Neural progenitor cell (in vitro differentiated cells): ENCODE data around the gene PITPNC1. TPM values are rescaled to one million over a fixed set of nuclear protein-coding genes. Genes with fewer than 3 reads are reported as not detected.

Experiments
- DNase-seq: peaks from one replicate; pipeline ENCODE4 v3.0.0-alpha.2; 2016; ENCODE audit warnings: low spot score
- H2AFZ ChIP-seq: fragments of 200-600 bp; sonication (generic); replicated peaks from 2 replicates; pipeline ENCODE4 v1.6.1; 2016; ENCODE audit warnings: antibody characterized with exemption
- H3F3A ChIP-seq: fragments of 200-600 bp; sonication (generic); 2 replicates; pipeline ENCODE4 v1.6.1; 2016; ENCODE audit warnings: antibody characterized with exemption, low read depth
- H3K27ac ChIP-seq: fragments of 200-600 bp; sonication (generic); 2 replicates; pipeline ENCODE4 v1.5.1; 2016; ENCODE audit warnings: mild to moderate bottlenecking
- H3K27me3 ChIP-seq: fragments of 200-600 bp; sonication (generic); 2 replicates; pipeline ENCODE4 v1.6.1; 2016; ENCODE audit warnings: mild to moderate bottlenecking, moderate library complexity
- H3K36me3 ChIP-seq: fragments of 200-600 bp; sonication (generic); 2 replicates; pipeline ENCODE4 v1.5.1; 2016
- H3K4me1 ChIP-seq: fragments of 200-600 bp; sonication (generic); 2 replicates; pipeline ENCODE4 v1.6.1; 2016; ENCODE audit warnings: mixed run types
- H3K4me2 ChIP-seq: fragments of 200-600 bp; sonication (generic); 2 replicates; pipeline ENCODE4 v1.6.1; 2016
- H3K4me3 ChIP-seq: fragments of 200-600 bp; sonication (generic); 2 replicates; pipeline ENCODE4 v1.5.1; 2016
- H3K79me2 ChIP-seq: fragments of 200-600 bp; sonication (generic); 2 replicates; pipeline ENCODE4 v1.6.1; 2016; ENCODE audit warnings: low read depth
- H3K9ac ChIP-seq: fragments of 200-600 bp; sonication (generic); 2 replicates; pipeline ENCODE4 v1.6.1; 2016
- H3K9me3 ChIP-seq: fragments of 200-600 bp; sonication (generic); 2 replicates; pipeline ENCODE4 v1.5.1; 2016; ENCODE audit warnings: low read depth
- H4K20me1 ChIP-seq: fragments of 200-600 bp; sonication (generic); 2 replicates; pipeline ENCODE4 v1.6.1; 2016; ENCODE audit warnings: low read depth
- H3K27ac Mint-ChIP-seq: 3 replicates; pipeline ENCODE4 v1.8.0; 2021; ENCODE audit warnings: mixed read lengths
- H3K27me3 Mint-ChIP-seq: 2 replicates; pipeline ENCODE4 v1.8.0; 2022; ENCODE audit warnings: low read depth, mild to moderate bottlenecking, inconsistent platforms, moderate library complexity, mixed read lengths; ENCODE audit not compliant: insufficient read depth
- H3K36me3 Mint-ChIP-seq: 3 replicates; pipeline ENCODE4 v1.8.0; 2021; ENCODE audit warnings: mixed read lengths
- H3K4me1 Mint-ChIP-seq: 3 replicates; pipeline ENCODE4 v1.8.0; 2021; ENCODE audit warnings: mixed read lengths
- H3K4me3 Mint-ChIP-seq: 3 replicates; pipeline ENCODE4 v1.8.0; 2021; ENCODE audit warnings: mild to moderate bottlenecking, moderate library complexity, mixed read lengths
- H3K9me3 Mint-ChIP-seq: 3 replicates; pipeline ENCODE4 v1.8.0; 2020; ENCODE audit warnings: mixed read lengths
- EZH2 ChIP-seq: fragments of 200-600 bp; sonication (generic); IDR thresholded peaks from 2 replicates; pipeline ENCODE4 v1.6.1; 2017; ENCODE audit warnings: antibody characterized with exemption, mild to moderate bottlenecking, moderate library complexity
- EZH2phosphoT487 ChIP-seq: fragments of 200-600 bp; sonication (generic); IDR thresholded peaks from 2 replicates; pipeline ENCODE4 v1.6.1; 2017; ENCODE audit warnings: antibody characterized with exemption
- total RNA-seq: library from RNA; depleted of rRNA; stranded (reverse); fragments of >200 nt; gene quantifications from 2 replicates; pipeline ENCODE4 v1.2.3, GENCODE V29; 2015; ENCODE audit warnings: low replicate concordance
- TF ChIP-seq, protein P1 (sequence below): fragments of 200-600 bp; sonication (generic); IDR thresholded peaks from 2 replicates; pipeline ENCODE4 v1.5.1; 2017; ENCODE audit warnings: antibody characterized with exemption, mild to moderate bottlenecking

PITPNC1 gene
- total RNA-seq, 1 donor from 2014 or later: 8.1 TPM

DNA sequence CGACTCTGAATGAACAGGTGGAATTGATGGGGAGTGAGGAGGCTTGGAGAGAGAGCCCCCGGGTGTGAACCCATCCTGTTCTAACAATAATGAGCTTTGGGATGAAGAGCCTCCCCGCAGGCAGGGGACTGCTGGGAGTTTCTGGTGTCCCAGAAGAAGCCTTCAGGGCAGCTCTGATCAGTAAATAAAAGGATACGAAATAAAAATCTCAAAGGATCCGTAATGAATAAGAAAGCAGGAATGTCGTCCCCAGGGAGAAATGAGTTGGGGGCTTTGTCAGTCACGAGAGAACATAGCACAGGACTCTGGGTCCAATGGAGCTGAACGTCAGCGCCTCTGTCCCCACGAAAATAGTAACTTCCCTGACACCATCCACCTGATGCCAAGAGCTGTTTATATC, 113.4 kb downstream of the PITPNC1 start:
- Histone ChIP-seq H3K9ac (no peak overlapping the region), H3K27me3 (no peaks in the 10 kb centered on the region), H3K9me3 (no peaks in the 10 kb centered on the region), H2AFZ (no peak overlapping the region), H3K79me2 (no peaks in the 10 kb centered on the region), H3K36me3 (no peaks in the 10 kb centered on the region), H3K4me3 (no peak overlapping the region), H3F3A (peaks cover 27% of the 10 kb centered on the region), H3K4me2 (peak overlapping the region; percentile 33), H3K4me1 (peaks cover 24% of the 10 kb centered on the region), H4K20me1 (no peaks in the 10 kb centered on the region), H3K27ac (no peak overlapping the region)
- no peaks in the 10 kb centered on the region for H3K9me3 Mint-ChIP-seq
- peaks cover 47% of the 10 kb centered on the region for H3K4me1 Mint-ChIP-seq
- H3K27ac Mint-ChIP-seq: peak overlapping the region; percentile 48
- DNase-seq: peak; percentile 29
- no peak for TF ChIP-seq EZH2
- no peak for TF ChIP-seq EZH2phosphoT487
- peaks cover 2% of the 10 kb centered on the region for H3K27me3 Mint-ChIP-seq
- H3K4me3 Mint-ChIP-seq: peak overlapping the region; percentile 77
- H3K36me3 Mint-ChIP-seq: no peaks in the 10 kb centered on the region

DNA sequence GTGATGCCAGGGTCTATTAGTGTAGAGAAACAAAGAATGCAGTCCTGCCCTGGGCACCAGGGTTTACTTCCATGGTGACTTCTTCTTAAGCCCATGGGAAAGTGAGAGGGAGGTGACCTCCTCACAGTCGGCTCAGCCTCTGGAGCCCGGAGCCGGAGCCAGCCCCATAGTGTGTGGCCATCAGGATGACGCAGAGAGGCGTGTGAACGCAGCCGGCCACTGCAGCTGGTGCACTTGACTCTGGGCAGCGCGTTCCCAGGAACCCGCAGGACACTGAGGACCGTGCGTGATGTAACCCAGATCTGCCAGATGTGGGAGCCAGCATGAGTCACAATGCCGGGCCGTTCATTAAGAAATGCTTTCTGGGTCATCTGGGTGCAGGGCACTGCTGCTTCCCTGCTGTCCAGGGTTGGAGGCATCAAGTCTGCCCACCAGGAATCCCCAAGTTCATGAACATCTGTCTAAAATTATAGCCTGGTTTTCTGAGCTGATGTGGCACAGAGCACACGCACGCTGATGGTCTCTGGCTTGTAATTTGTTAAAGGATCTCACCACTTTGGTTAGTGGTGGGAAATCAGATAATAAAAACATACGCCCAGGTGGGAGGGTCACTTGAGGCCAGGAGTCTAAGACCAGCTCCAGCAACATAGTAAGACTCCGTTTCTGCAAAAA, 114.1 kb downstream of the PITPNC1 start:
- H3K27ac Mint-ChIP-seq: peak overlapping the region; percentile 48
- no peak overlapping the region for H3K27ac ChIP-seq

DNA sequence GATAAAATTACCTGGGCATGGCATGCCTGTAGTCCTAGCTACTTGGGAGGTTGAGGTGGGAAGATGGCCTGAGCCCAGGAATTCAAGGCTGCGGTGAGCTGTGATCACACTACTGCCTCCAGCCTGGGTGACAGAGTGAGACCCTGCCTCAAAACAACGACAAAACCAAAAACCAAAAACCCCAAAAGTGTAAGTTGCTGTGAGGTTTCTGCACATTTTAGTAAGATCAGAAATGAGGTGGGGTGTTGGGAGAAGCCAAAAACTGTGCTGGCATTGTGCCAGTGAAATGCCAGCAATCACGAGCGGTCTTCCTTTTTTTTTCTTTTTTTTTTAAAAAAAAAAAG, 114.6 kb downstream of the PITPNC1 start:
- peaks cover 50% of the 10 kb centered on the region for H3K4me1 Mint-ChIP-seq
- no peak overlapping the region for H3K27ac Mint-ChIP-seq
- H3K4me3 ChIP-seq: no peak overlapping the region
- H3K4me2 ChIP-seq: no peak overlapping the region
- H3K36me3 Mint-ChIP-seq: no peaks in the 10 kb centered on the region
- H3K4me3 Mint-ChIP-seq: no peak overlapping the region
- H3K27me3 ChIP-seq: no peaks in the 10 kb centered on the region
- H3K9ac ChIP-seq: no peak overlapping the region
- TF ChIP-seq, protein P1, sequence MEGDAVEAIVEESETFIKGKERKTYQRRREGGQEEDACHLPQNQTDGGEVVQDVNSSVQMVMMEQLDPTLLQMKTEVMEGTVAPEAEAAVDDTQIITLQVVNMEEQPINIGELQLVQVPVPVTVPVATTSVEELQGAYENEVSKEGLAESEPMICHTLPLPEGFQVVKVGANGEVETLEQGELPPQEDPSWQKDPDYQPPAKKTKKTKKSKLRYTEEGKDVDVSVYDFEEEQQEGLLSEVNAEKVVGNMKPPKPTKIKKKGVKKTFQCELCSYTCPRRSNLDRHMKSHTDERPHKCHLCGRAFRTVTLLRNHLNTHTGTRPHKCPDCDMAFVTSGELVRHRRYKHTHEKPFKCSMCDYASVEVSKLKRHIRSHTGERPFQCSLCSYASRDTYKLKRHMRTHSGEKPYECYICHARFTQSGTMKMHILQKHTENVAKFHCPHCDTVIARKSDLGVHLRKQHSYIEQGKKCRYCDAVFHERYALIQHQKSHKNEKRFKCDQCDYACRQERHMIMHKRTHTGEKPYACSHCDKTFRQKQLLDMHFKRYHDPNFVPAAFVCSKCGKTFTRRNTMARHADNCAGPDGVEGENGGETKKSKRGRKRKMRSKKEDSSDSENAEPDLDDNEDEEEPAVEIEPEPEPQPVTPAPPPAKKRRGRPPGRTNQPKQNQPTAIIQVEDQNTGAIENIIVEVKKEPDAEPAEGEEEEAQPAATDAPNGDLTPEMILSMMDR: no peak
- TF ChIP-seq EZH2phosphoT487 (no peak), EZH2 (no peak)
- H3K9me3 ChIP-seq: no peaks in the 10 kb centered on the region
- peaks cover 3% of the 10 kb centered on the region for H3K27me3 Mint-ChIP-seq
- H3K36me3 ChIP-seq: no peaks in the 10 kb centered on the region
- H2AFZ ChIP-seq: no peak overlapping the region
- peaks cover 24% of the 10 kb centered on the region for H3K4me1 ChIP-seq
- no peak for DNase-seq
- H3K9me3 Mint-ChIP-seq: no peaks in the 10 kb centered on the region
- no peaks in the 10 kb centered on the region for H3K79me2 ChIP-seq
- H3K27ac ChIP-seq: no peak overlapping the region
- no peaks in the 10 kb centered on the region for H4K20me1 ChIP-seq
- H3F3A ChIP-seq: peaks cover 27% of the 10 kb centered on the region

More for the DNA sequence above, 114.1 kb downstream of the PITPNC1 start:
- peak overlapping the region; percentile 33 for H3K4me2 ChIP-seq
- no peaks in the 10 kb centered on the region for H3K36me3 ChIP-seq
- Mint-ChIP-seq H3K4me3 (peak overlapping the region; percentile 77), H3K27me3 (peaks cover 3% of the 10 kb centered on the region), H3K36me3 (no peaks in the 10 kb centered on the region), H3K4me1 (peaks cover 47% of the 10 kb centered on the region), H3K9me3 (no peaks in the 10 kb centered on the region)
- TF ChIP-seq EZH2 (no peak), EZH2phosphoT487 (no peak)
- TF ChIP-seq, protein P1: no peak
- H3K27me3 ChIP-seq: no peaks in the 10 kb centered on the region
- no peaks in the 10 kb centered on the region for H3K79me2 ChIP-seq
- H3F3A ChIP-seq: peaks cover 27% of the 10 kb centered on the region
- H3K4me3 ChIP-seq: no peak overlapping the region
- H3K4me1 ChIP-seq: peaks cover 24% of the 10 kb centered on the region
- H2AFZ ChIP-seq: no peak overlapping the region
- H3K9ac ChIP-seq: no peak overlapping the region
- no peaks in the 10 kb centered on the region for H4K20me1 ChIP-seq
- no peaks in the 10 kb centered on the region for H3K9me3 ChIP-seq
- peak; percentile 56 for DNase-seq

DNA sequence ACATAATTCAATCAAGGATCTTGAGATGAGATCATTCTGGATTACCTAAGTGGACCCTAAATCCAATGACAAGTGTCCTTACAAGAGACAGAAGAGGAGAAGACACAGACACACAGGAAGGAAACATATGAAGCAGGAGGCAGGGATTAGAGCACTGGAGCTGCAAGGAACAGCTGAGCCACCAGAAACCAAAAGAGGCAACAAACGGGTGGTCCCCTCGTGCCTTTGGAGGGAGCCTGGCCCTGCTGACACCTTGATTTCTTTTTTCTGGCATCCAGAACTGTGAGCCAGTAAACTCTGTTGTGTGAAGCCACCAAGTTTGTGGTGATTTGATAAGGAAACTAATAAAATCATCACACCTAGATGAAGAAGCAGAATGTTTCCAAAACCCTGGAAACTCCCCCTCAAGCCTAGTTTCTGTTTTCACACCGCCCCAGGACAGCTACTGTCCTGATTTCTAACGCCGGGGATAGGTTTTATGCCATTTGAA, 115.2 kb downstream of the PITPNC1 start:
- no peaks in the 10 kb centered on the region for H3K27me3 ChIP-seq
- no peaks in the 10 kb centered on the region for H3K36me3 Mint-ChIP-seq
- H3K27ac ChIP-seq: no peak overlapping the region
- H3K27ac Mint-ChIP-seq: no peak overlapping the region
- no peaks in the 10 kb centered on the region for H3K79me2 ChIP-seq
- H2AFZ ChIP-seq: no peak overlapping the region
- no peak overlapping the region for H3K9ac ChIP-seq
- no peaks in the 10 kb centered on the region for H3K9me3 Mint-ChIP-seq
- peaks cover 3% of the 10 kb centered on the region for H3K27me3 Mint-ChIP-seq
- H3K9me3 ChIP-seq: no peaks in the 10 kb centered on the region
- H3K36me3 ChIP-seq: no peaks in the 10 kb centered on the region
- H3K4me2 ChIP-seq: no peak overlapping the region
- H4K20me1 ChIP-seq: no peaks in the 10 kb centered on the region
- peaks cover 24% of the 10 kb centered on the region for H3K4me1 ChIP-seq
- H3K4me3 Mint-ChIP-seq: no peak overlapping the region
- no peak for TF ChIP-seq EZH2
- no peak for TF ChIP-seq EZH2phosphoT487
- TF ChIP-seq, protein P1: no peak
- DNase-seq: no peak
- H3K4me3 ChIP-seq: no peak overlapping the region
- H3F3A ChIP-seq: peaks cover 25% of the 10 kb centered on the region
- H3K4me1 Mint-ChIP-seq: peaks cover 50% of the 10 kb centered on the region
